GM18519 (cell line): ENCODE measurements around the gene GNG4.

Experiments used
- ATAC-seq: cut with Tn5 transposase; IDR thresholded peaks from one replicate; pipeline ENCODE4 v1.9.1; 2021; ENCODE audit warnings: mild to moderate bottlenecking, moderate library complexity; ENCODE audit not compliant: unreplicated experiment, low FRiP score

The GNG4 gene

GRCh38 chr1:235502601-235503402 lies 146.8 kb downstream of the GNG4 start:
- no peak for ATAC-seq

- no peak for ATAC-seq
Measured at GRCh38 chr1:235500971-235501540, 148.5 kb downstream of the GNG4 start.
